ENCODE results near the gene CPS1.

CPS1 gene

GRCh38 chr2:210556329-210556980, at the start of gene CPS1:
TSS of gene CPS1 (plus strand) at chr2:210556599. CDS start at chr2:210556734, 135 bp downstream.
- DNase-seq (ENCODE audit: low spot score), result no peak

- DNase-seq (ENCODE audit: low spot score), result no peak
Measured at GRCh38 chr2:210515911-210516310, 40.5 kb upstream of the CPS1 start.

GRCh38 chr2:210517264-210517663, 39.1 kb upstream of the CPS1 start:
- DNase-seq (ENCODE audit: low spot score), result no peak

- no peak for DNase-seq (ENCODE audit: low spot score)
Measured at GRCh38 chr2:210519594-210519993, 36.8 kb upstream of the CPS1 start.

GRCh38 chr2:210522399-210522798, 34.0 kb upstream of the CPS1 start:
- DNase-seq (ENCODE audit: low spot score), result no peak

GRCh38 chr2:210523650-210524289, 32.6 kb upstream of the CPS1 start:
- DNase-seq (ENCODE audit: low spot score), result no peak

- no peak for DNase-seq (ENCODE audit: low spot score)
Measured at GRCh38 chr2:210524533-210524932, 31.9 kb upstream of the CPS1 start.

- DNase-seq (ENCODE audit: low spot score), result no peak
Measured at GRCh38 chr2:210527286-210527685, 29.1 kb upstream of the CPS1 start.

GRCh38 chr2:210528716-210529115, 27.7 kb upstream of the CPS1 start:
- DNase-seq (ENCODE audit: low spot score), result no peak

- DNase-seq (ENCODE audit: low spot score), result no peak
Measured at GRCh38 chr2:210531050-210531449, 25.3 kb upstream of the CPS1 start.

- DNase-seq (ENCODE audit: low spot score), result no peak
Measured at GRCh38 chr2:210531482-210531881, 24.9 kb upstream of the CPS1 start.

GRCh38 chr2:210533389-210533788, 23.0 kb upstream of the CPS1 start:
- no peak for DNase-seq (ENCODE audit: low spot score)

- DNase-seq (ENCODE audit: low spot score), result no peak
Measured at GRCh38 chr2:210534879-210535278, 21.5 kb upstream of the CPS1 start.

GRCh38 chr2:210536973-210537650, 19.3 kb upstream of the CPS1 start:
- DNase-seq (ENCODE audit: low spot score), result no peak

GRCh38 chr2:210539035-210539434, 17.4 kb upstream of the CPS1 start:
- DNase-seq (ENCODE audit: low spot score), result no peak

- no peak for DNase-seq (ENCODE audit: low spot score)
Measured at GRCh38 chr2:210539578-210540416, 16.6 kb upstream of the CPS1 start.

- no peak for DNase-seq (ENCODE audit: low spot score)
Measured at GRCh38 chr2:210540471-210540870, 15.9 kb upstream of the CPS1 start.

- DNase-seq (ENCODE audit: low spot score), result no peak
Measured at GRCh38 chr2:210540900-210541289, 15.5 kb upstream of the CPS1 start.

GRCh38 chr2:210541290-210541902, 15.0 kb upstream of the CPS1 start:
- no peak for DNase-seq (ENCODE audit: low spot score)

- no peak for DNase-seq (ENCODE audit: low spot score)
Measured at GRCh38 chr2:210544007-210544590, 12.3 kb upstream of the CPS1 start.

- no peak for DNase-seq (ENCODE audit: low spot score)
Measured at GRCh38 chr2:210544831-210545230, 11.6 kb upstream of the CPS1 start.

Measured in D341Med (cell line).